Astrocyte of the spinal cord (primary cell): ENCODE data around the gene NKIRAS2.
A peak's percentile ranks its signal among the peaks of the same experiment; 100 is the strongest.

ENCODE experiments used
- DNase-seq: peaks from one replicate; pipeline ENCODE4 v3.0.0; 2011; ENCODE audit warnings: low read depth, low spot score
- H3K4me3 ChIP-seq: 2 replicates; pipeline ENCODE4 v1.5.1; 2011; ENCODE audit warnings: low read depth, mild to moderate bottlenecking, low read length, moderate library complexity
- CTCF ChIP-seq: IDR thresholded peaks from 2 replicates; pipeline ENCODE4 v1.5.1; 2012; ENCODE audit warnings: low read depth, mild to moderate bottlenecking, low read length, inconsistent platforms
- in situ Hi-C: cut with HindIII; loops from 2 replicates; pipeline ENCODE4 v1.10.0; 2017; ENCODE audit warnings: low sequenced_read_pairs

Gene NKIRAS2

GRCh38 chr17:42019509-42020404 is at the start of gene NKIRAS2:
NKIRAS2 (plus strand) TSS chr17:42020090; CDS start chr17:42021578, 1,488 bp downstream.
- TF ChIP-seq CTCF, result peak; percentile 94
- H3K4me3 ChIP-seq, result peak within 1 kb of the TSS; percentile 98
- DNase-seq, result peak; percentile 93
- in situ Hi-C loops, result no loop called here

GRCh38 chr17:41970901-41971331 is 49.0 kb upstream of the NKIRAS2 start:
- no peak overlapping the region for H3K4me3 ChIP-seq
- no peak for TF ChIP-seq CTCF
- in situ Hi-C loops, result no loop called here
- DNase-seq, result no peak

- H3K4me3 ChIP-seq, result no peak overlapping the region
- no peak for TF ChIP-seq CTCF
- in situ Hi-C loops, result no loop called here
- DNase-seq, result no peak
Measured at GRCh38 chr17:41971721-41972523, 48.0 kb upstream of the NKIRAS2 start.

- TF ChIP-seq CTCF, result no peak
- peak; percentile 16 for DNase-seq
- H3K4me3 ChIP-seq, result no peak overlapping the region
- in situ Hi-C loops, result no loop called here
Measured at GRCh38 chr17:41972571-41973407, 47.1 kb upstream of the NKIRAS2 start.

- DNase-seq, result no peak
- TF ChIP-seq CTCF, result no peak
- in situ Hi-C loops, result no loop called here
- no peak overlapping the region for H3K4me3 ChIP-seq
Measured at GRCh38 chr17:41973408-41973811, 46.5 kb upstream of the NKIRAS2 start.

- DNase-seq, result no peak
- no peak overlapping the region for H3K4me3 ChIP-seq
- no peak for TF ChIP-seq CTCF
- in situ Hi-C loops, result no loop called here
Measured at GRCh38 chr17:41974031-41974430, 45.9 kb upstream of the NKIRAS2 start.
